ENCODE measurements around the gene PLTP.
"Not testable (repeated sequence)": the region's sequence is repeated elsewhere in the genome, so short reads cannot be mapped to it uniquely, and the experiment has no call there.

The PLTP gene

GRCh38 chr20:45944151-45944964 is 32.4 kb upstream of the PLTP start:
- no peak for DNase-seq (ENCODE audit: low read depth)

- no peak for DNase-seq (ENCODE audit: low read depth)
Observed at GRCh38 chr20:45943613-45944012, 31.7 kb upstream of the PLTP start.

GRCh38 chr20:45940469-45940868 is 28.5 kb upstream of the PLTP start:
- no peak for DNase-seq (ENCODE audit: low read depth)

GRCh38 chr20:45940053-45940452 is 28.1 kb upstream of the PLTP start:
- no peak for DNase-seq (ENCODE audit: low read depth)

- DNase-seq (ENCODE audit: low read depth), result no peak
Observed at GRCh38 chr20:45938727-45939438, 26.9 kb upstream of the PLTP start.

GRCh38 chr20:45937765-45938164 is 25.8 kb upstream of the PLTP start:
- no peak for DNase-seq (ENCODE audit: low read depth)

- DNase-seq (ENCODE audit: low read depth), result no peak
Observed at GRCh38 chr20:45935416-45936046, 23.6 kb upstream of the PLTP start.

- DNase-seq (ENCODE audit: low read depth), result peak; percentile 98
Observed at GRCh38 chr20:45934586-45935415, 22.8 kb upstream of the PLTP start, which contains the start of gene PCIF1. Gene PCIF1 (plus strand): TSS chr20:45934683. CDS start chr20:45939000, 4,317 bp downstream.

- DNase-seq (ENCODE audit: low read depth), result peak; percentile 26
Observed at GRCh38 chr20:45934046-45934585, 22.2 kb upstream of the PLTP start.

- DNase-seq (ENCODE audit: low read depth), result peak; percentile 43
Observed at GRCh38 chr20:45933266-45934045, 21.5 kb upstream of the PLTP start.

GRCh38 chr20:45931680-45932079 is 19.7 kb upstream of the PLTP start:
- not testable (repeated sequence) for DNase-seq (ENCODE audit: low read depth)

GRCh38 chr20:45927071-45927878 is 15.3 kb upstream of the PLTP start:
- no peak for DNase-seq (ENCODE audit: low read depth)

- DNase-seq (ENCODE audit: low read depth), result no peak
Observed at GRCh38 chr20:45926731-45927070, 14.7 kb upstream of the PLTP start.

GRCh38 chr20:45925821-45926506 is 14.0 kb upstream of the PLTP start:
- no peak for DNase-seq (ENCODE audit: low read depth)

GRCh38 chr20:45924391-45925261 is 12.7 kb upstream of the PLTP start:
- no peak for DNase-seq (ENCODE audit: low read depth)

GRCh38 chr20:45921337-45922189 is 9.6 kb upstream of the PLTP start:
- DNase-seq (ENCODE audit: low read depth), result no peak
